HUES6 (cell line): ENCODE measurements around the gene MGMT.

Experiments
- H3K27ac ChIP-seq: 2 replicates; pipeline ENCODE4 v1.7.0; 2013; ENCODE audit warnings: low read depth, mild to moderate bottlenecking, low read length, inconsistent platforms
- H3K27me3 ChIP-seq: 2 replicates; pipeline ENCODE4 v1.6.1; 2013; ENCODE audit warnings: low read length; ENCODE audit not compliant: control insufficient read depth, insufficient read depth
- H3K36me3 ChIP-seq: 2 replicates; pipeline ENCODE4 v1.6.1; 2013; ENCODE audit warnings: low read length; ENCODE audit not compliant: control insufficient read depth, insufficient read depth
- H3K4me1 ChIP-seq: 2 replicates; pipeline ENCODE4 v1.6.1; 2013; ENCODE audit warnings: low read length; ENCODE audit not compliant: control insufficient read depth, insufficient read depth
- H3K4me3 ChIP-seq: 2 replicates; pipeline ENCODE4 v1.5.1; 2013; ENCODE audit warnings: low read depth, low read length
- H3K9ac ChIP-seq: one replicate; pipeline ENCODE4 v1.6.1; 2013; ENCODE audit warnings: mild to moderate bottlenecking, low read length
- H3K9me3 ChIP-seq: 2 replicates; pipeline ENCODE4 v1.6.1; 2013; ENCODE audit warnings: low read depth, low read length; ENCODE audit not compliant: control insufficient read depth, insufficient read depth

The MGMT gene

GRCh38 chr10:129793996-129794395 is 327.0 kb downstream of the MGMT start:
- H3K4me3 ChIP-seq, result no peak overlapping the region
- no peaks in the 10 kb centered on the region for H3K27me3 ChIP-seq
- no peaks in the 10 kb centered on the region for H3K36me3 ChIP-seq
- H3K9me3 ChIP-seq, result no peaks in the 10 kb centered on the region
- H3K27ac ChIP-seq, result no peak overlapping the region
- H3K9ac ChIP-seq, result no peak overlapping the region
- no peaks in the 10 kb centered on the region for H3K4me1 ChIP-seq

- H3K9me3 ChIP-seq, result no peaks in the 10 kb centered on the region
- H3K36me3 ChIP-seq, result no peaks in the 10 kb centered on the region
- H3K4me3 ChIP-seq, result no peak overlapping the region
- H3K4me1 ChIP-seq, result no peaks in the 10 kb centered on the region
- H3K27me3 ChIP-seq, result no peaks in the 10 kb centered on the region
- H3K27ac ChIP-seq, result no peak overlapping the region
- H3K9ac ChIP-seq, result no peak overlapping the region
Measured at GRCh38 chr10:129796710-129797420, 329.8 kb downstream of the MGMT start.

- no peak overlapping the region for H3K4me3 ChIP-seq
Measured at GRCh38 chr10:129799942-129800341, 332.9 kb downstream of the MGMT start.

GRCh38 chr10:129800796-129801340 is 333.8 kb downstream of the MGMT start:
- Histone ChIP-seq H3K36me3 (no peaks in the 10 kb centered on the region), H3K4me3 (no peak overlapping the region), H3K4me1 (no peaks in the 10 kb centered on the region), H3K27me3 (no peaks in the 10 kb centered on the region), H3K27ac (no peak overlapping the region), H3K9ac (no peak overlapping the region), H3K9me3 (peaks cover 19% of the 10 kb centered on the region)

More at GRCh38 chr10:129799942-129800341, 332.9 kb downstream of the MGMT start:
- H3K27ac ChIP-seq, result no peak overlapping the region
- H3K27me3 ChIP-seq, result no peaks in the 10 kb centered on the region
- H3K9ac ChIP-seq, result no peak overlapping the region
- peaks cover 12% of the 10 kb centered on the region for H3K9me3 ChIP-seq
- no peaks in the 10 kb centered on the region for H3K4me1 ChIP-seq
- H3K36me3 ChIP-seq, result no peaks in the 10 kb centered on the region

GRCh38 chr10:129807211-129807610 is 340.2 kb downstream of the MGMT start:
- Histone ChIP-seq H3K27me3 (no peaks in the 10 kb centered on the region), H3K9me3 (peaks cover 21% of the 10 kb centered on the region), H3K36me3 (no peaks in the 10 kb centered on the region), H3K4me3 (no peak overlapping the region), H3K9ac (no peak overlapping the region), H3K4me1 (no peaks in the 10 kb centered on the region), H3K27ac (no peak overlapping the region)

GRCh38 chr10:129808092-129808983 is 341.3 kb downstream of the MGMT start:
- Histone ChIP-seq H3K27me3 (no peaks in the 10 kb centered on the region), H3K36me3 (no peaks in the 10 kb centered on the region), H3K4me3 (no peak overlapping the region), H3K9ac (no peak overlapping the region), H3K4me1 (no peaks in the 10 kb centered on the region), H3K9me3 (peaks cover 16% of the 10 kb centered on the region), H3K27ac (no peak overlapping the region)

GRCh38 chr10:129809431-129809830 is 342.4 kb downstream of the MGMT start:
- Histone ChIP-seq H3K9ac (no peak overlapping the region), H3K4me3 (no peak overlapping the region), H3K9me3 (peaks cover 9% of the 10 kb centered on the region), H3K4me1 (no peaks in the 10 kb centered on the region), H3K27ac (no peak overlapping the region), H3K36me3 (no peaks in the 10 kb centered on the region), H3K27me3 (no peaks in the 10 kb centered on the region)

GRCh38 chr10:129809841-129810240 is 342.8 kb downstream of the MGMT start:
- H3K36me3 ChIP-seq, result no peaks in the 10 kb centered on the region
- peaks cover 9% of the 10 kb centered on the region for H3K9me3 ChIP-seq
- no peak overlapping the region for H3K4me3 ChIP-seq
- H3K4me1 ChIP-seq, result no peaks in the 10 kb centered on the region
- no peaks in the 10 kb centered on the region for H3K27me3 ChIP-seq
- H3K27ac ChIP-seq, result no peak overlapping the region
- H3K9ac ChIP-seq, result no peak overlapping the region

GRCh38 chr10:129811208-129811607 is 344.2 kb downstream of the MGMT start:
- Histone ChIP-seq H3K36me3 (no peaks in the 10 kb centered on the region), H3K4me1 (no peaks in the 10 kb centered on the region), H3K9ac (no peak overlapping the region), H3K27ac (no peak overlapping the region), H3K4me3 (no peak overlapping the region), H3K9me3 (no peaks in the 10 kb centered on the region), H3K27me3 (no peaks in the 10 kb centered on the region)

GRCh38 chr10:129812398-129812797 is 345.4 kb downstream of the MGMT start:
- no peaks in the 10 kb centered on the region for H3K36me3 ChIP-seq
- no peak overlapping the region for H3K27ac ChIP-seq
- no peak overlapping the region for H3K4me3 ChIP-seq
- no peak overlapping the region for H3K9ac ChIP-seq
- H3K9me3 ChIP-seq, result peaks cover under 1% of the 10 kb centered on the region; the same call in 1 of the 2 replicates
- H3K4me1 ChIP-seq, result no peaks in the 10 kb centered on the region
- H3K27me3 ChIP-seq, result no peaks in the 10 kb centered on the region
